KBM-7 (cell line): ENCODE measurements around the gene FARP2.
"Not testable (repeated sequence)": the region's sequence is repeated elsewhere in the genome, so short reads cannot be mapped to it uniquely, and the experiment has no call there.

Experiments used
- DNase-seq: peaks from one replicate; pipeline ENCODE4 v3.0.0-alpha.2; 2015
- in situ Hi-C: fragments of 300-500 bp; cut with MboI; formaldehyde crosslinking; loops from 2 replicates; pipeline ENCODE4 v1.14.3; 2020; ENCODE audit warnings: low sequenced_read_pairs, low pct_unique_long_range_greater_than_20kb, mixed read lengths

FARP2 gene

GRCh38 chr2:241495172-241496002 is 139.3 kb downstream of the FARP2 start:
- DNase-seq: no peak
- in situ Hi-C loops: no loop called here

- in situ Hi-C loops: no loop called here
- DNase-seq: no peak
Observed at GRCh38 chr2:241496003-241496707, 140.1 kb downstream of the FARP2 start.

GRCh38 chr2:241496904-241497877 is 141.1 kb downstream of the FARP2 start:
- in situ Hi-C loops: no loop called here
- DNase-seq: no peak

- no peak for DNase-seq
- in situ Hi-C loops: no loop called here
Observed at GRCh38 chr2:241498115-241499070, 142.3 kb downstream of the FARP2 start.

GRCh38 chr2:241499146-241499965 is 143.3 kb downstream of the FARP2 start:
- in situ Hi-C loops: no loop called here
- no peak for DNase-seq

- no peak for DNase-seq
- in situ Hi-C loops: no loop called here
Observed at GRCh38 chr2:241500016-241500415, 143.9 kb downstream of the FARP2 start.

- no peak for DNase-seq
- in situ Hi-C loops: no loop called here
Observed at GRCh38 chr2:241500431-241500975, 144.4 kb downstream of the FARP2 start.

GRCh38 chr2:241501099-241501541 is 145.0 kb downstream of the FARP2 start:
- DNase-seq: no peak
- in situ Hi-C loops: no loop called here

GRCh38 chr2:241501551-241501950 is 145.5 kb downstream of the FARP2 start:
- no peak for DNase-seq
- in situ Hi-C loops: no loop called here

- no peak for DNase-seq
- in situ Hi-C loops: no loop called here
Observed at GRCh38 chr2:241502281-241502680, 146.2 kb downstream of the FARP2 start.

GRCh38 chr2:241503776-241504392 is 147.8 kb downstream of the FARP2 start:
- in situ Hi-C loops: no loop called here
- no peak for DNase-seq

GRCh38 chr2:241505086-241505780 is 149.1 kb downstream of the FARP2 start:
- in situ Hi-C loops: no loop called here
- DNase-seq: no peak

- DNase-seq: no peak
- in situ Hi-C loops: no loop called here
Observed at GRCh38 chr2:241505781-241506201, 149.7 kb downstream of the FARP2 start.

- DNase-seq, in situ Hi-C loops: not testable (repeated sequence)
Observed at GRCh38 chr2:241506317-241506716, 150.2 kb downstream of the FARP2 start.

GRCh38 chr2:241506793-241507429 is 150.8 kb downstream of the FARP2 start:
- in situ Hi-C loops: no loop called here
- DNase-seq: no peak
